Measurements from ENCODE around the gene KLK2.
A peak's percentile ranks its signal among the peaks of the same experiment; 100 is the strongest.

Gene KLK2

DNA sequence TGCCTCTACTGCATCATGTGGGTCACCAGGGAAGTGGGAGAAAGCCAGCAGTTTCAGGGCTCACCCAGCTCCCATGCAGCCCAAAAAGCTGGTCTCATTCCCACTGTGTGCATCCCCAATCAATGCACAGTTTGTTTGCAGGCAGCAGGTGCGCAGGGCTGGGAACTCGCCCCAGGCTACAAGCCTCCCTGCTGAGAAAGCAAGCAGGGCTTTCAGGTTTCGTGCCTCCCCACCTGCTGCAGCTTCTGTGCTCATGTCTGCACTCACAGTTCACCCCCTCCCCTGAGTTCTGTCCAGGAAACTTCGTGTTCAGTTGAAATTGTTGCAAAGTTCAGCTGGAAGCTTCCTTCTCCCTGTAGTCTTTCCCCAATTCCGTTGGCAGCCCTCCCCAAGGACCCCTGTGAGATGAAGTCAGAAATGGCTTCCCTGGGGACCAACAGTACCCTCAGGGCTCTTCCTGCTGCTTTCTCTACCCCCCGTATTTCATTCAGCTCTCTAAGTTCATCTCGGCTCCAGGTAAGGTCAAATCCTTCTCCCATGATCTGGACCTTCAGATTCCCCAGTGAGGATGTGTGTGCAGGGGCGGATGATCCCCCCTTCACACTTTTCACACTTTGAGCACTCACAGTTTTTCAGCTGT lies 28.8 kb upstream of the KLK2 start:
- no peak for DNase-seq (ENCODE audit: extremely low read depth in 1 of 2, low read depth in 1 of 2)

DNA sequence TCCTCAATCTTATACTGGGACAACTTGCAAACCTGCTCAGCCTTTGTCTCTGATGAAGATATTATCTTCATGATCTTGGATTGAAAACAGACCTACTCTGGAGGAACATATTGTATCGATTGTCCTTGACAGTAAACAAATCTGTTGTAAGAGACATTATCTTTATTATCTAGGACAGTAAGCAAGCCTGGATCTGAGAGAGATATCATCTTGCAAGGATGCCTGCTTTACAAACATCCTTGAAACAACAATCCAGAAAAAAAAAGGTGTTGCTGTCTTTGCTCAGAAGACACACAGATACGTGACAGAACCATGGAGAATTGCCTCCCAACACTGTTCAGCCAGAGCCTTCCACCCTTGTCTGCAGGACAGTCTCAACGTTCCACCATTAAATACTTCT lies 22.5 kb upstream of the KLK2 start:
- no peak for DNase-seq (ENCODE audit: extremely low read depth in 1 of 2, low read depth in 1 of 2)

DNA sequence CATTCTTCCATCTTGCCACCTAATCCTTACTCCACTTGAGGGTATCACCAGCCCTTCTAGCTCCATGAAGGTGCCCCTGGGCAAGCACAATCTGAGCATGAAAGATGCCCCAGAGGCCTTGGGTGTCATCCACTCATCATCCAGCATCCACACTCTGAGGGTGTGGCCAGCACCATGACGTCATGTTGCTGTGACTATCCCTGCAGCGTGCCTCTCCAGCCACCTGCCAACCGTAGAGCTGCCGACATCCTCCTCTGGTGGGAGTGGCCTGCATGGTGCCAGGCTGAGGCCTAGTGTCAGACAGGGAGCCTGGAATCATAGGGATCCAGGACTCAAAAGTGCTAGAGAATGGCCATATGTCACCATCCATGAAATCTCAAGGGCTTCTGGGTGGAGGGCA lies 21.6 kb upstream of the KLK2 start:
- DNase-seq (ENCODE audit: extremely low read depth in 1 of 2, low read depth in 1 of 2), result no peak

DNA sequence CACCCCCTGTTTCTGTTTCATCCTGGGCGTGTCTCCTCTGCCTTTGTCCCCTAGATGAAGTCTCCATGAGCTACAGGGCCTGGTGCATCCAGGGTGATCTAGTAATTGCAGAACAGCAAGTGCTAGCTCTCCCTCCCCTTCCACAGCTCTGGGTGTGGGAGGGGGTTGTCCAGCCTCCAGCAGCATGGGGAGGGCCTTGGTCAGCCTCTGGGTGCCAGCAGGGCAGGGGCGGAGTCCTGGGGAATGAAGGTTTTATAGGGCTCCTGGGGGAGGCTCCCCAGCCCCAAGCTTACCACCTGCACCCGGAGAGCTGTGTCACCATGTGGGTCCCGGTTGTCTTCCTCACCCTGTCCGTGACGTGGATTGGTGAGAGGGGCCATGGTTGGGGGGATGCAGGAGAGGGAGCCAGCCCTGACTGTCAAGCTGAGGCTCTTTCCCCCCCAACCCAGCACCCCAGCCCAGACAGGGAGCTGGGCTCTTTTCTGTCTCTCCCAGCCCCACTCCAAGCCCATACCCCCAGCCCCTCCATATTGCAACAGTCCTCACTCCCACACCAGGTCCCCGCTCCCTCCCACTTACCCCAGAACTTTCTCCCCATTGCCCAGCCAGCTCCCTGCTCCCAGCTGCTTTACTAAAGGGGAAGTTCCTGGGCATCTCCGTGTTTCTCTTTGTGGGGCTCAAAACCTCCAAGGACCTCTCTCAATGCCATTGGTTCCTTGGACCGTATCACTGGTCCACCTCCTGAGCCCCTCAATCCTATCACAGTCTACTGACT lies 18.4 kb upstream of the KLK2 start, which contains the start of gene KLK3:
KLK3 (plus strand) TSS at position 280 of the 775 bp plus-strand sequence; CDS start at position 321, 41 bp downstream.
- no peak for DNase-seq (ENCODE audit: extremely low read depth in 1 of 2, low read depth in 1 of 2)

DNA sequence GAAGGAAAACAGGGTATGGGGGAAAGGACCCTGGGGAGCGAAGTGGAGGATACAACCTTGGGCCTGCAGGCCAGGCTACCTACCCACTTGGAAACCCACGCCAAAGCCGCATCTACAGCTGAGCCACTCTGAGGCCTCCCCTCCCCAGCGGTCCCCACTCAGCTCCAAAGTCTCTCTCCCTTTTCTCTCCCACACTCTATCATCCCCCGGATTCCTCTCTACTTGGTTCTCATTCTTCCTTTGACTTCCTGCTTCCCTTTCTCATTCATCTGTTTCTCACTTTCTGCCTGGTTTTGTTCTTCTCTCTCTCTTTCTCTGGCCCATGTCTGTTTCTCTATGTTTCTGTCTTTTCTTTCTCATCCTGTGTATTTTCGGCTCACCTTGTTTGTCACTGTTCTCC lies 15.9 kb upstream of the KLK2 start:
- DNase-seq (ENCODE audit: extremely low read depth in 1 of 2, low read depth in 1 of 2), result no peak

DNA sequence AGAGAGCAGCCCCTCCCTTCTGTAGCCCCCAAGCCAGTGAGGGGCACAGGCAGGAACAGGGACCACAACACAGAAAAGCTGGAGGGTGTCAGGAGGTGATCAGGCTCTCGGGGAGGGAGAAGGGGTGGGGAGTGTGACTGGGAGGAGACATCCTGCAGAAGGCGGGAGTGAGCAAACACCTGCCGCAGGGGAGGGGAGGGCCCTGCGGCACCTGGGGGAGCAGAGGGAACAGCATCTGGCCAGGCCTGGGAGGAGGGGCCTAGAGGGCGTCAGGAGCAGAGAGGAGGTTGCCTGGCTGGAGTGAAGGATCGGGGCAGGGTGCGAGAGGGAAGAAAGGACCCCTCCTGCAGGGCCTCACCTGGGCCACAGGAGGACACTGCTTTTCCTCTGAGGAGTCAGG lies 14.4 kb upstream of the KLK2 start:
- DNase-seq (ENCODE audit: extremely low read depth in 1 of 2, low read depth in 1 of 2), result no peak

DNA sequence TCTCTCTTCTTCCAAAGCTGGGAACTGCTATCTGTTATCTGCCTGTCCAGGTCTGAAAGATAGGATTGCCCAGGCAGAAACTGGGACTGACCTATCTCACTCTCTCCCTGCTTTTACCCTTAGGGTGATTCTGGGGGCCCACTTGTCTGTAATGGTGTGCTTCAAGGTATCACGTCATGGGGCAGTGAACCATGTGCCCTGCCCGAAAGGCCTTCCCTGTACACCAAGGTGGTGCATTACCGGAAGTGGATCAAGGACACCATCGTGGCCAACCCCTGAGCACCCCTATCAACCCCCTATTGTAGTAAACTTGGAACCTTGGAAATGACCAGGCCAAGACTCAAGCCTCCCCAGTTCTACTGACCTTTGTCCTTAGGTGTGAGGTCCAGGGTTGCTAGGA lies 13.4 kb upstream of the KLK2 start:
- no peak for DNase-seq (ENCODE audit: extremely low read depth in 1 of 2, low read depth in 1 of 2)

DNA sequence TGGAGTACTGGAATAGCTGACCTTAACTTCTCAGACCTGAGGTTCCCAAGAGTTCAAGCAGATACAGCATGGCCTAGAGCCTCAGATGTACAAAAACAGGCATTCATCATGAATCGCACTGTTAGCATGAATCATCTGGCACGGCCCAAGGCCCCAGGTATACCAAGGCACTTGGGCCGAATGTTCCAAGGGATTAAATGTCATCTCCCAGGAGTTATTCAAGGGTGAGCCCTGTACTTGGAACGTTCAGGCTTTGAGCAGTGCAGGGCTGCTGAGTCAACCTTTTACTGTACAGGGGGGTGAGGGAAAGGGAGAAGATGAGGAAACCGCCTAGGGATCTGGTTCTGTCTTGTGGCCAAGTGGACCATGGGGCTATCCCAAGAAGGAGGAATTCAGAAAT lies 12.2 kb upstream of the KLK2 start:
- DNase-seq (ENCODE audit: extremely low read depth in 1 of 2, low read depth in 1 of 2), result no peak

DNA sequence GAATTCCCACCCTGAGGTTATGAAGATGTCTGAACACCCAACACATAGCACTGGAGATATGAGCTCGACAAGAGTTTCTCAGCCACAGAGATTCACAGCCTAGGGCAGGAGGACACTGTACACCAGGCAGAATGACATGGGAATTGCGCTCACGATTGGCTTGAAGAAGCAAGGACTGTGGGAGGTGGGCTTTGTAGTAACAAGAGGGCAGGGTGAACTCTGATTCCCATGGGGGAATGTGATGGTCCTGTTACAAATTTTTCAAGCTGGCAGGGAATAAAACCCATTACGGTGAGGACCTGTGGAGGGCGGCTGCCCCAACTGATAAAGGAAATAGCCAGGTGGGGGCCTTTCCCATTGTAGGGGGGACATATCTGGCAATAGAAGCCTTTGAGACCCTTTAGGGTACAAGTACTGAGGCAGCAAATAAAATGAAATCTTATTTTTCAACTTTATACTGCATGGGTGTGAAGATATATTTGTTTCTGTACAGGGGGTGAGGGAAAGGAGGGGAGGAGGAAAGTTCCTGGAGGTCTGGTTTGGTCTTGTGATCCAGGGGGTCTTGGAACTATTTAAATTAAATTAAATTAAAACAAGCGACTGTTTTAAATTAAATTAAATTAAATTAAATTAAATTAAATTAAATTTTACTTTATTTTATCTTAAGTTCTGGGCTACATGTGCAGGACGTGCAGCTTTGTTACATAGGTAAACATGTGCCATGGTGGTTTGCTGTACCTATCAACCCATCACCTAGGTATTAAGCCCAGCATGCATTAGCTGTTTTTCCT lies 11.5 kb upstream of the KLK2 start:
- no peak for DNase-seq (ENCODE audit: extremely low read depth in 1 of 2, low read depth in 1 of 2)

DNA sequence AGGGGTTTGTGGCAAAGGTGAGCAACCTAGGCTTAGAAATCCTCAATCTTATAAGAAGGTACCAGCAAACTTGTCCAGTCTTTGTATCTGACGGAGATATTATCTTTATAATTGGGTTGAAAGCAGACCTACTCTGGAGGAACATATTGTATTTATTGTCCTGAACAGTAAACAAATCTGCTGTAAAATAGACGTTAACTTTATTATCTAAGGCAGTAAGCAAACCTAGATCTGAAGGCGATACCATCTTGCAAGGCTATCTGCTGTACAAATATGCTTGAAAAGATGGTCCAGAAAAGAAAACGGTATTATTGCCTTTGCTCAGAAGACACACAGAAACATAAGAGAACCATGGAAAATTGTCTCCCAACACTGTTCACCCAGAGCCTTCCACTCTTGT lies 3.8 kb upstream of the KLK2 start:
- no peak for DNase-seq (ENCODE audit: extremely low read depth in 1 of 2, low read depth in 1 of 2)

DNA sequence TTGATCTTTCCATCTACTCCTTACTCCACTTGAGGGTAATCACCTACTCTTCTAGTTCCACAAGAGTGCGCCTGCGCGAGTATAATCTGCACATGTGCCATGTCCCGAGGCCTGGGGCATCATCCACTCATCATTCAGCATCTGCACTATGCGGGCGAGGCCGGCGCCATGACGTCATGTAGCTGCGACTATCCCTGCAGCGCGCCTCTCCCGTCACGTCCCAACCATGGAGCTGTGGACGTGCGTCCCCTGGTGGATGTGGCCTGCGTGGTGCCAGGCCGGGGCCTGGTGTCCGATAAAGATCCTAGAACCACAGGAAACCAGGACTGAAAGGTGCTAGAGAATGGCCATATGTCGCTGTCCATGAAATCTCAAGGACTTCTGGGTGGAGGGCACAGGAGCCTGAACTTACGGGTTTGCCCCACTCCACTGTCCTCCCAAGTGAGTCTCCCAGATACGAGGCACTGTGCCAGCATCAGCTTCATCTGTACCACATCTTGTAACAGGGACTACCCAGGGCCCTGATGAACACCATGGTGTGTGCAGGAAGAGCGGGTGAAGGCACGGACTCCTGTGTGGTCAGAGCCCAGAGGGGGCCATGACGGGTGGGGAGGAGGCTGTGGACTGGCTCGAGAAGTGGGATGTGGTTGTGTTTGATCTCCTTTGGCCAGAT lies 2.7 kb upstream of the KLK2 start:
- peak in 1 of 2 donors; percentile 13 for DNase-seq (ENCODE audit: extremely low read depth in 1 of 2, low read depth in 1 of 2)

DNA sequence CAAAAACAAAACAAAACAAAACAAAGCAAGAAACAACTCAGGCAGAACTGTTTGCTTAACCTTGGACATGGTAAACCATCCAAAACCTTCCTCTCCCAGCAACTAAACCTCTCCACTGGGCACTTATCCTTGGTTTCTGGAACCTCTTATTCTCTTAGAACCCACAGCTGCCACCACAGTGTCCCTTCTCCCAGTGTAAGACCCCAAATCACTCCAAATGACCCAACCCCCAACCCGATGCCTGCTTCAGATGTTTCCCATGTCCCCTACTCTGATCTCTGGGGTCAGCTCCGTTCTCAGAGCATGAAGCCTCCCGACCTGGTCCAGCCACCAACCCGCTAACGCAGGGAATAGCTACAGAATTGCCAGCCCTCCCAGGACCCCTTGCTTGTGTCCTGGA lies 972 bp downstream of the KLK2 start:
- no peak for DNase-seq (ENCODE audit: extremely low read depth in 1 of 2, low read depth in 1 of 2)

DNA sequence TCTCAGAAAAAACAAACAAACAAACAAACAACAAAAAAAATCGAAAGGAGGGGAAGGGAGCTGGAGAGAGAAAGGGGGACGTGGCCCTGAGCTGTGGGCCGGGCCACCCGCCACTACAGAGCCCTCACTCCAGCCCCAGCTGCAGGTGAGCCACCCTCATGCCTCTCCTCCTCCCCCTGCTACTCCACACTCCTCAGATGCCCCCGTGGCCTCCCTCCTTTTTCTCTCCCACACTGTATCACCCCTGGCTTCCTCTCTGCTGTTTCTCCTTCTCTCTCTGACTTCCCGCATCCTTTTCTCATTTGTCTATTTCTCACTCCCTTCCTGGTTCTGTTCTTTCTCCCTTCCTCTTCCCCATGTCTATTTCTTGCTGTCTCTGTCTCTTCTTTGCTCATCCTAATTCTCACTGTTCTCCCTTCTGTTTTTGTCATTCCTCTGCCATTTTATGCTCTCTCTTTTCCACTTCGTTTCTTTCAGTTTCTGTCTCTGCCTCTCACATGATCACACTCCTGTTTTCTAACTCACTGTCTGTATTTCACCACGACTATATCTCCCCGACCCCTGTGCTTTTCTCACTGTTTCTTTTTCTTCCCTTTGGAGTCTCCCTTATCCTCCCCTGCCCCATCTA lies 2.7 kb downstream of the KLK2 start:
- no peak for DNase-seq (ENCODE audit: extremely low read depth in 1 of 2, low read depth in 1 of 2)

DNA sequence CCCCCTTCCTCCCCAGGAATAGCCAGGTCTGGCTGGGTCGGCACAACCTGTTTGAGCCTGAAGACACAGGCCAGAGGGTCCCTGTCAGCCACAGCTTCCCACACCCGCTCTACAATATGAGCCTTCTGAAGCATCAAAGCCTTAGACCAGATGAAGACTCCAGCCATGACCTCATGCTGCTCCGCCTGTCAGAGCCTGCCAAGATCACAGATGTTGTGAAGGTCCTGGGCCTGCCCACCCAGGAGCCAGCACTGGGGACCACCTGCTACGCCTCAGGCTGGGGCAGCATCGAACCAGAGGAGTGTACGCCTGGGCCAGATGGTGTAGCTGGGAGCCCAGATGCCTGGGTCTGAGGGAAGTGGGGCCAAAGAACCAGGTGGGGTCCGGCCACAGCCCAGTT lies 3.2 kb downstream of the KLK2 start:
- no peak for DNase-seq (ENCODE audit: extremely low read depth in 1 of 2, low read depth in 1 of 2)

DNA sequence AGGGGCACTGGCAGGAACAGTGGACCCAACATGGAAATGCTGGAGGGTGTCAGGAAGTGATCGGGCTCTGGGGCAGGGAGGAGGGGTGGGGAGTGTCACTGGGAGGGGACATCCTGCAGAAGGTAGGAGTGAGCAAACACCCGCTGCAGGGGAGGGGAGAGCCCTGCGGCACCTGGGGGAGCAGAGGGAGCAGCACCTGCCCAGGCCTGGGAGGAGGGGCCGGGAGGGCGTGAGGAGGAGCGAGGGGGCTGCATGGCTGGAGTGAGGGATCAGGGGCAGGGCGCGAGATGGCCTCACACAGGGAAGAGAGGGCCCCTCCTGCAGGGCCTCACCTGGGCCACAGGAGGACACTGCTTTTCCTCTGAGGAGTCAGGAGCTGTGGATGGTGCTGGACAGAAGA lies 4.1 kb downstream of the KLK2 start:
- DNase-seq (ENCODE audit: extremely low read depth in 1 of 2, low read depth in 1 of 2), result no peak

DNA sequence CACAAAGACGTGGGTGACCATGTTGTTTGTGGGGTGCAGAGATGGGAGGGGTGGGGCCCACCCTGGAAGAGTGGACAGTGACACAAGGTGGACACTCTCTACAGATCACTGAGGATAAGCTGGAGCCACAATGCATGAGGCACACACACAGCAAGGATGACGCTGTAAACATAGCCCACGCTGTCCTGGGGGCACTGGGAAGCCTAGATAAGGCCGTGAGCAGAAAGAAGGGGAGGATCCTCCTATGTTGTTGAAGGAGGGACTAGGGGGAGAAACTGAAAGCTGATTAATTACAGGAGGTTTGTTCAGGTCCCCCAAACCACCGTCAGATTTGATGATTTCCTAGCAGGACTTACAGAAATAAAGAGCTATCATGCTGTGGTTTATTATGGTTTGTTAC lies 5.6 kb downstream of the KLK2 start:
- DNase-seq (ENCODE audit: extremely low read depth in 1 of 2, low read depth in 1 of 2), result no peak

DNA sequence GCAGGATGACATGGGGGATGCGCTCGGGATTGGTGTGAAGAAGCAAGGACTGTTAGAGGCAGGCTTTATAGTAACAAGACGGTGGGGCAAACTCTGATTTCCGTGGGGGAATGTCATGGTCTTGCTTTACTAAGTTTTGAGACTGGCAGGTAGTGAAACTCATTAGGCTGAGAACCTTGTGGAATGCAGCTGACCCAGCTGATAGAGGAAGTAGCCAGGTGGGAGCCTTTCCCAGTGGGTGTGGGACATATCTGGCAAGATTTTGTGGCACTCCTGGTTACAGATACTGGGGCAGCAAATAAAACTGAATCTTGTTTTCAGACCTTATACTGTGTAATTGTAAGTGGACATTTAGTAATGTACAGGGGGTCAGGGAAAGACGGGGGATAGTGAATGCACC lies 7.0 kb downstream of the KLK2 start:
- DNase-seq (ENCODE audit: extremely low read depth in 1 of 2, low read depth in 1 of 2), result no peak

DNA sequence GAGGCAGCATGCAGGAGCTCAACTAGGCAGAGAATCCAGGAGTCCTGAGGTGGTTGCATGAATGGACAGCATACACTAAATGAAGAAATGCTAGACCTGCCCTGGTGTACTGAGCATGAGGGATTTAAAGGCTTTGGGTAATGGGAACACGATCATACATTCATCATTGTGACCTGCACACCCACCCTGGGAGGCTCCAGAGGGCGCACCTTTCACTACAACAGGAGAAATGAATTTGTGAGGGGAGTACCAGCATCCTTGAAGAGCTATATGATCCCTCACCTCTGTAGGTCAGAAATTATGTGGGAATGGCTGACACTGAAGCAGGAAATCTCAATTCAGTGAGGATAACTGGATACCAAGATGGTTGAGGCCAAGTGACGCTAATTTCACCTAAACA lies 8.9 kb downstream of the KLK2 start:
- DNase-seq (ENCODE audit: extremely low read depth in 1 of 2, low read depth in 1 of 2), result no peak

DNA sequence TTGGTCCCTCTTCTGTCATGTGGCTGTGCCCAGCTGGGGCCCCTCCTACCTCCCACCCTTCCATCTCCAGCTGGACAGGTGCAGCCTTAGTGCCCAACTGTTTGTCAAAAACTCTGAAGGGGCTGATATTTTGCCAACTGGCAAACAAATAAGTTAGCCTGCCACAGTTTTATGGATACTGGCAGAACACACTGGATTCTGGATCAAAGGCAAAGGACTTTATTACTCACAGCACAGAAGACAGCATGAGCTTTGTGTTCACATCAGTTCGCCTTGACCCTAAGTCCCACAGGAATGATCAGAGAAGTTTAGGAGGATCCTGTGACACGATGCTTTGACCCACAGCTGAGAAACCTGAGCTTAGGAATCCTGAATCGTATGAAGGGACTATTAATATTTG lies 16.4 kb downstream of the KLK2 start:
- no peak for DNase-seq (ENCODE audit: extremely low read depth in 1 of 2, low read depth in 1 of 2)

DNA sequence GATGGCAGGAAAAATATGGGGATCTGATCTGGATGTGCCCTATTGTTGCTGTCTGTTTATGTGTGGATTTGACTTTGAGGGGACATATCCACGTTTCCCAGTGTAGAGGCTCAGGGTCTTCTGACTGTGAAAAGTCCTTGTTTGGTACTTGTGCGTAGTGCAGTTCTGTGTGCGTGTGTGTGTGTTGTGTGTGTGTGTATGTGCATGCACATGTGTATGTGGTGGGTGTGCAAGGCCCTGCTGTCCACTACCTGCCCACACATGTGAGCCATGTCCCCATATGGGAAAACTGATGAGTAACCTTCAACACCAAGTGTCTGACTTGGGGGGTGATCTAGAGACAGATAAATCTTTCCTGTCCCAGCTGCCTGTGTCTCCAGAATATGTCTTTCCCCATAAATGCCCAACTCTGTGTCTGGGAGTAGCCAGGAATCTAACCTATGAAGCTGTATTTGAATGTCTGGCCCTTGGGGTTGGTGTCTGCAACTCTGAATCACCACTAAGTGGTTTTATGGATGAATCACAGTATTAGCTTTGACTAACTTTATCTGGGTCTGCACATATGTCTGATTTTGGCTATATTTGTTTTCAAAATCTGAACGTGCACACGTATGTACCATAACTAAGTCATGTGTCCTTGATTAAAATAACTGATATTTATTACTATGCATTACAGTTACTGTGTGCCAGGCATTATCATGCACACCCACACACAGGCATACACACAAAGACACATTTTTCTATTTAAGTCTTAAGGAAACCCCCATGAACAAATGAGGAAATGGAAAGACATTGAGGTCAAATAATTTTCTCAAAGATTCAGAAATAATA lies 17.4 kb downstream of the KLK2 start:
- no peak for DNase-seq (ENCODE audit: extremely low read depth in 1 of 2, low read depth in 1 of 2)

All from stimulated activated CD8-positive, alpha-beta memory T cell treated with anti-CD3 and anti-CD28 coated beads, Interleukin-7, amount 100 ng/mL, for 48 hours (primary cell).